Measurements from ENCODE around the gene DMWD. TPM values are rescaled to one million over a fixed set of nuclear protein-coding genes. Genes with fewer than 3 reads are reported as not detected.

Gene DMWD
- total RNA-seq, 4 donors from 2014 or later: 26.8 to 72.9 (median 54.8) TPM

DNA sequence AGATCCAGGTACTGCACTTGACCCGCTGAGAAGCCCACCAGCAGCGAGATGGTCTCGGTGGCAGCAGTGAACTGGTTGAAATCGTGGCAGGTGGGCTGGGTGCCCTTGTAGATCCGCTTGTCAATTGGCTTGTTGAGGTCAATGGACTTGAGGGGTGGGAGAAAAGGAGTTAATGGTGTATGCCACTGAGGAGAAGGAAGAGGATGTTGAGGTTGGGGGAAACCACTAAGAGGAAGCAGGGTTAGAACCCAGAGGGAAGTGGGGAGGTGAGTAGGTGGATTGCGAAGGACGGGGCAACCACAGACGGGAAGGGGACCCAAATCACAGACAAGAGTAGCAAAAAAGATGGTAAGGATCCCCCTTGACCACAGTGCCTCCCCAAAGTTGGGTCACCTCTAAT lies 1.7 kb downstream of the DMWD start:
- Histone ChIP-seq H3K9me3 (no peaks in the 10 kb centered on the region), H3K27ac (no peak overlapping the region), H3K27me3 (peaks cover 4% of the 10 kb centered on the region), H3K4me1 (peaks cover 14 to 25% (median 17%) of the 10 kb centered on the region in 4 donors), H3K36me3 (peaks cover 0 to 17% (median 4%) of the 10 kb centered on the region in 4 donors), H3K4me3 (no peak overlapping the region)
- TF ChIP-seq EP300 (IDR thresholded peaks at IDR 0.05; ENCODE audit: low read depth) (no peak), POLR2A (IDR thresholded peaks at IDR 0.05) (no peak), POLR2AphosphoS5 (IDR thresholded peaks at IDR 0.05) (no peak)
- TF ChIP-seq, protein P1, sequence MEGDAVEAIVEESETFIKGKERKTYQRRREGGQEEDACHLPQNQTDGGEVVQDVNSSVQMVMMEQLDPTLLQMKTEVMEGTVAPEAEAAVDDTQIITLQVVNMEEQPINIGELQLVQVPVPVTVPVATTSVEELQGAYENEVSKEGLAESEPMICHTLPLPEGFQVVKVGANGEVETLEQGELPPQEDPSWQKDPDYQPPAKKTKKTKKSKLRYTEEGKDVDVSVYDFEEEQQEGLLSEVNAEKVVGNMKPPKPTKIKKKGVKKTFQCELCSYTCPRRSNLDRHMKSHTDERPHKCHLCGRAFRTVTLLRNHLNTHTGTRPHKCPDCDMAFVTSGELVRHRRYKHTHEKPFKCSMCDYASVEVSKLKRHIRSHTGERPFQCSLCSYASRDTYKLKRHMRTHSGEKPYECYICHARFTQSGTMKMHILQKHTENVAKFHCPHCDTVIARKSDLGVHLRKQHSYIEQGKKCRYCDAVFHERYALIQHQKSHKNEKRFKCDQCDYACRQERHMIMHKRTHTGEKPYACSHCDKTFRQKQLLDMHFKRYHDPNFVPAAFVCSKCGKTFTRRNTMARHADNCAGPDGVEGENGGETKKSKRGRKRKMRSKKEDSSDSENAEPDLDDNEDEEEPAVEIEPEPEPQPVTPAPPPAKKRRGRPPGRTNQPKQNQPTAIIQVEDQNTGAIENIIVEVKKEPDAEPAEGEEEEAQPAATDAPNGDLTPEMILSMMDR (IDR thresholded peaks at IDR 0.05): no peak
- 74 to 81% methylated on average over 5 to 8 of the region's 8 CpGs for WGBS, 2 donors (ENCODE audit: low coverage in 1 of 2)
- DNase-seq: peak; percentile 28
- intact Hi-C loops (cut with DNase I; ENCODE audit: low total_unique reads): no loop called here
- in situ Hi-C loops (cut with MboI; ENCODE audit: low pct_ligation_motif_present in 1 of 4, low pct_unique_long_range_greater_than_20kb in 1 of 4, low sequenced_read_pairs in 3 of 4): no loop called here

DNA sequence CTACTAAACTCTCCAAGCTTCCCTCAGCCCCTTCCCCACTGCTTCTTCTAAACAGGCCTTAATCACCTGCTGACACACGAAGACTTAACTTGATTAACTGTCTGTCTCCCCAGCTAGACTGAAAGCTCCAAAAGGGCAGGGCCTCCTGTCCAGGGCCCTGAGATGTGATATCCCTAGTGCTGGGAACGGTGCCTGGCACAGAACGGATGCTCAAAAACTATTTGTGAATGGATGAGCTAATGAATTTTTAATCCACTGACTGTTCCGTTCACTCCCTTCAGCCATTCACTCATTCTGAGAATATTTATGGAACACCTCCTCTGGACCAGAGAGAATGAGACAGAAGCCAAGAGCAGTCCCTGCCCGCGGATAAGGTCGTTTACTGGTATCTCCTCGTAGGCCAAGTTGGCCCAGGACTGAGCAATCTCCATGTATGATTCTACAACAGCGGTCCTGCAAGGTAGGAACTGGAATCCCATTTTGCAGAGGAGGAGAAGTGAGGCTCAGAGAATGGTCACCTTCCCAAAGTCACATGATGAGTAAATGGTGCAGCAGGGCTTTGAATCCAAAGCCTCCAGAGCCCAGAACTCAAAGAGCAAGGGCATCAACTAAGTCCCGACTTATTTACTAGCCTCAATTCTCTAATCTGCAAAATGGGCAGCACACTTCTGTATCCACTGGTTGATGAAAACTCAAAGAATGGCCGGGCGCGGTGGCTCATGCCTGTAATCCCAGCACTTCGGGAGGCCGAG lies 3.4 kb downstream of the DMWD start:
- TF ChIP-seq, protein P1 (IDR thresholded peaks at IDR 0.05): no peak
- TF ChIP-seq POLR2AphosphoS5 (IDR thresholded peaks at IDR 0.05): no peak
- TF ChIP-seq POLR2A (IDR thresholded peaks at IDR 0.05): no peak
- no peak for TF ChIP-seq EP300 (IDR thresholded peaks at IDR 0.05; ENCODE audit: low read depth)

DNA sequence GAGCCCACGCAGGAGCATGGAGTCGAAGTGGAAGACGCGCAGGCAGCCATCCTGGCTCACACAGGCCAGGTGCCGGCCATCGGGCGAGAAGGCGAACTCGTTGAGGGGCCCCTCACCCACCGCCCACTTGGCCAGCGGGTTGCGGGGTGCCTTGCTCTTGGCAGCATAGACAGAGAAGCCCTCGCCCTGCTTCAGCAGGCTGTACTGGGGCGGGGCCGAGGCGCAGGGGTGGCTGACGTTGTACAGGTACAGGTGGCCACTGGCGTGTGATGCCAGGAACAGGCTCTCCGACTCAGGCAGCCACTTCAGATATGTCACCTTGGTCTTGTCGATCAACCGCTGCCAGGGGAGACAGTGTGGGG lies 6.1 kb downstream of the DMWD start:
- WGBS, 2 donors (ENCODE audit: low coverage in 1 of 2): 96% methylated on average over 20 of the region's 21 CpGs; no CpG with 5 or more reads in 1 of the 2 donors
- TF ChIP-seq EP300 (IDR thresholded peaks at IDR 0.05; ENCODE audit: low read depth) (no peak), POLR2A (IDR thresholded peaks at IDR 0.05) (no peak), POLR2AphosphoS5 (IDR thresholded peaks at IDR 0.05) (no peak)
- TF ChIP-seq, protein P1 (IDR thresholded peaks at IDR 0.05): no peak
- DNase-seq: no peak
- H3K36me3 ChIP-seq: peaks cover 0 to 17% (median 4%) of the 10 kb centered on the region in 4 donors
- H3K4me3 ChIP-seq: no peak overlapping the region
- in situ Hi-C loops (cut with MboI; ENCODE audit: low pct_ligation_motif_present in 1 of 4, low pct_unique_long_range_greater_than_20kb in 1 of 4, low sequenced_read_pairs in 3 of 4): no loop called here
- no peak overlapping the region for H3K27ac ChIP-seq
- no peaks in the 10 kb centered on the region for H3K9me3 ChIP-seq
- intact Hi-C loops (cut with DNase I; ENCODE audit: low total_unique reads): no loop called here
- peaks cover 13 to 35% (median 29%) of the 10 kb centered on the region in 4 donors for H3K4me1 ChIP-seq
- no peaks in the 10 kb centered on the region for H3K27me3 ChIP-seq

More for the DNA sequence above, 3.4 kb downstream of the DMWD start:
- Histone ChIP-seq H3K9me3 (no peaks in the 10 kb centered on the region), H3K36me3 (peaks cover 0 to 17% (median 4%) of the 10 kb centered on the region in 4 donors), H3K27ac (no peak overlapping the region), H3K27me3 (no peaks in the 10 kb centered on the region), H3K4me1 (peaks cover 18 to 32% (median 20%) of the 10 kb centered on the region in 4 donors), H3K4me3 (no peak overlapping the region)
- no peak for DNase-seq
- in situ Hi-C loops (cut with MboI; ENCODE audit: low pct_ligation_motif_present in 1 of 4, low pct_unique_long_range_greater_than_20kb in 1 of 4, low sequenced_read_pairs in 3 of 4) (no loop called here), intact Hi-C loops (cut with DNase I; ENCODE audit: low total_unique reads) (no loop called here)
- 77 to 96% methylated on average over 8 to 15 of the region's 15 CpGs for WGBS, 2 donors (ENCODE audit: low coverage in 1 of 2)

DNA sequence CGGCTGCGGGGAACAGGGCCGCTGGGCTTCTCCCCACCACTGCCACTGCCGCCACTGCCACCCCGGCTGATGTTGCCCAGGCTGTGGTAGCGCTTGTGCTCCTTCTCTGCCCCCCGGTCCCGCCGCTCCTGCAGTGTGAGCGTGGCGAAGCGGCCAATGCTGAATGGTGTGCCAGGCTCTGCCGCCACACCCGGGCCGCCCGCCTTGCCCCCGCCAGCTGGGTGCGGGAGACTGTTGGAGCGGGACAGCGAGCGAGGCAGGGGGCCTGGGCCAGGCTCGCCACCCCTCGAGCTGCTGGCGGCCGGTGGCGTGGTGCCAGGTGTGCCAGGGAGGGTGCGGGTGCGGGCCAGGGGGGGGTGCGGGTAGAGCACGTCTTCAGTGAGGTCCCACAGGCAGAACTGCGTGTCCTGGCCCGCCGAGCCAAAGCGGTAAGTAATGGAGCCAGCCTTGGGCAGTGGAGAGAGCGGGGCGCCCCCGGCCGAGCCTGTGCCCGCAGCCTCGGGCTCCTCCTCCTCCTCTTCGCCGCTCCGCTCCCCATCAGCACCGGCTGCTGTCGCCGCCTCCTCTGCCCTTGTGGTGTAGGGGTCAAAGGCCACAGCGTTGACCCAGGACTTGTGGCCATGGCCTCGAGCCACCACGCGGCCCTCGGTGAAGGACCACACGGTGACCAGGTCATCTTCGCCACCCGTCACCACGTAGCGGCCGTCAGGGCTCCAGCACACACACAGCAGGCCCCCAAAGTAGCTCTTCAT lies 6.7 kb downstream of the DMWD start:
- 92% methylated on average over 48 of the region's 57 CpGs; no CpG with 5 or more reads in 1 of the 2 donors for WGBS, 2 donors (ENCODE audit: low coverage in 1 of 2)
- Histone ChIP-seq H3K4me3 (no peak overlapping the region), H3K36me3 (peaks cover 0 to 17% (median 4%) of the 10 kb centered on the region in 4 donors), H3K4me1 (peaks cover 8 to 35% (median 29%) of the 10 kb centered on the region in 4 donors), H3K9me3 (no peaks in the 10 kb centered on the region), H3K27ac (peak overlapping the region in 3 of 4 donors; percentile 81 to 97 (median 87)), H3K27me3 (no peaks in the 10 kb centered on the region)
- in situ Hi-C loops (cut with MboI; ENCODE audit: low pct_ligation_motif_present in 1 of 4, low pct_unique_long_range_greater_than_20kb in 1 of 4, low sequenced_read_pairs in 3 of 4) (no loop called here), intact Hi-C loops (cut with DNase I; ENCODE audit: low total_unique reads) (no loop called here)
- no peak for DNase-seq
- TF ChIP-seq, protein P1 (IDR thresholded peaks at IDR 0.05): no peak
- TF ChIP-seq EP300 (IDR thresholded peaks at IDR 0.05; ENCODE audit: low read depth) (no peak), POLR2AphosphoS5 (IDR thresholded peaks at IDR 0.05) (no peak), POLR2A (IDR thresholded peaks at IDR 0.05) (no peak)

Measured in transverse colon (tissue), 4 donors.